COR-L47 (cell line): ENCODE results near the gene TPX2.

Experiments
- DNase-seq: peaks from one replicate; lab custom pipeline; 2025; lab: John Stamatoyannopoulos, UW

The TPX2 gene

DNA sequence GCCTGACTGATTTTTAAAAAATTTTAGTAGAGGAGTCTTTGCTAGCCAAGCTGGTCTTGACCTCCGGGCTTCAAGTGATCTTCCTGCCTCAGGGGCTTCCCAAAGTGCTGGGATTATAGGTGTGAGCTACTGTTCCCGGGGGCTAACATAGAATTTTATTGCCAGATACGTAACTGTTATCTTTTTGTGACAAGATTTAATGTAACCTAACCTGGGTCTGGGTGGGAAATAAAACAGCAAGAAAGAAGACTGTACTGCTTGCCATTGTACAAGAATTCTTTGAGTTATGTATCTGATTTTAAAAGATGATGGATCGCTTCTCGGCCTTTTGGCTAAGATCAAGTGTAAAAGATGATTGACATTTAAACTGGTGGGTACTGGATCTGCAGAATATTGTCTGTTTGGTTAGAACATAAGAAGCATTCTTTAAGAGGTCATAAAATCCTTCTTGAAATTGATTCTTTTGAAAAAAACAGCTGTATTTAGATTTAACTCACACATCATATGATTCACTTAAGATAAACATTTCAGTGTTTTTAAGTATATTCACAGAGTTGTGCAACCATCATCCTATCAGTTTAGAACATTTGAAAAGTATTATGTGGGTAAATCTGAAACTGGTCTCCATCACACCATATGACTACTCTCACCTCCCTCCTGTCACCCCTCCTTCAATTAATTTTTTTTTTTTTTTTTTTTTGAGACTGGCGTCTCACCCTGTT is 21.6 kb downstream of the TPX2 start:
- DNase-seq, result no peak

DNA sequence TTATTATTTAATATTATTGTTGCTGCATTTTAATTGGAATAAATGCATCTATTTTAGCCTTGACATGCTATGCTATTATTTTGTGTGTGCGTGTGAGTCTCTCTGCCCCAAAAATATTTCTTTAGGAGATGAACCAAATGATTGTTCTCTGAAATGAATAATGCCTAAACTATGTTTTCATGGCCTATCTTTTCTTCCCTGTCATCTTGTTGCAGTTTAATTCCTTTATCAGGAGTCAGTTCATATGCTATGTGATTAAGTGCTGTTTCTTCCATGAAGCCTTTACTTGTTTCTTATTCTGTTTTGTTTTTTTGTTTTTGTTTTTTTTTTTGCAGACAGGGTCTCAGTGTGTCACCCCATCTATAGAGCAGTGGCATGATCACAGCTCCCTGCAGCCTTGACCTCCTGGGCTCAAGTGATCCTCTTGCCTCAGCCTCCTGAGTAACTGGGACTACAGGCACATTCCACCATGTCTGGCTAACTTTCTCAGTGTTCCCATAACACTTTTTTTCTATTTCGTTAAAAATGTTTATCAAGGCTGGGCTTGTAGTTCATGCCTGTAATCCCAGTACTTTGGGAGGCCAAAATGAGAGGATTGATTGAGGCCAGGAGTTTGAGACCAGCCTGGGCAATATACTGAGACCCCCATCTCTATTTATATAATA is 25.7 kb downstream of the TPX2 start:
- no peak for DNase-seq

DNA sequence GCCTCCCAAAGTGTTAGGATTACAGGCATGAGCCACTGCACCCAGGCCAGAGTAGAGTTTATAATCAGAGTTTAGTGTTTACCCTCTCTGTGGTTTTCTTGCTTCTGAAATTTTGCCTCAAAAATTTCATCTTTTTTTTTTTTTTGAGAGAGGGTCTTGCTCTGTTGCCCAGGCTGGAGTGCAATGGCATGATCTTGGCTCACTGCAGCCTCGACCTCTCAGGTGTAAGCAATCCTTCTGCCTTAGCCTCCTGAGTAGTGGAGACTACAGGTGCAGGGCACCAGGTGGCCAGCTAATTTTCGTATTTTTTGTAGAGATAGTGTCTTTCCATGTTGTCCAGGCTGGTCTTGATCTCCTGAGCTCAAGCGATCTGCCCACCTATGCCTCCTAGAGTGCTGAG is 28.7 kb downstream of the TPX2 start:
- DNase-seq, result no peak

DNA sequence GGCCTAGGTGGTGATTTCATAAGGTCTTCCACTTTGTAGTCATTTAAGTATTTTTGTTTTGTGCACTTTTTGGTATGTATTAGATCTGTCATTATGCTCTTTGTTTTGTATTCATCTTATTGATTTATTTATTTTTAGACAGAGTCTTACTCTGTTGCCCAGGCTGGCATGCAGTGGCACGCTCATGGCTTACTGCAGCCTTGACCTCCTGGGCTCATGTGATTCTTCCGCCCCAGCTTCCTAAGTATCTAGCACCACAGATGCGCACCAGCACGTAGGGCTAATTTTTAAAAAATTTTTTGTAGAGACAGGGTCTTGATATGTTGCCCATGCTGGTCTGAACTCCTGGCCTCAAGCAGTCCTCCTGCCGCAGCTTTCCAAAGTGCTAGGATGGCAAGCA is 30.6 kb downstream of the TPX2 start:
- DNase-seq, result no peak

DNA sequence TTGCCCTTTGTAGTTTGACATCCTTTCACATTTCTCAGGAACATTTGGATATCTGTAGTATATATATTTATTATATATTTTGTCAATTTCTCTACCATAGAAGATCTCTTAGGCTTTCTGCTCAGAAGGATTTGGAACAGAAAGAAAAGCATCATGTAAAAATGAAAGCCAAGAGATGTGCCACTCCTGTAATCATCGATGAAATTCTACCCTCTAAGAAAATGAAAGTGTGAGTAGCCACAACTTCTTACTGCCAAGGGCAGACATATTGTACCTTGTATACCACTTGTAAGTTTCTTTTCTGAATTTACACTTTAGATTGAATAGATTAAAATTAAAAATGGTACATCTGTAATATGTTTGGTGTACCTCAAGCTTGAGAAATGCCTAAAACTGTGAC is 31.2 kb downstream of the TPX2 start:
- DNase-seq, result no peak

DNA sequence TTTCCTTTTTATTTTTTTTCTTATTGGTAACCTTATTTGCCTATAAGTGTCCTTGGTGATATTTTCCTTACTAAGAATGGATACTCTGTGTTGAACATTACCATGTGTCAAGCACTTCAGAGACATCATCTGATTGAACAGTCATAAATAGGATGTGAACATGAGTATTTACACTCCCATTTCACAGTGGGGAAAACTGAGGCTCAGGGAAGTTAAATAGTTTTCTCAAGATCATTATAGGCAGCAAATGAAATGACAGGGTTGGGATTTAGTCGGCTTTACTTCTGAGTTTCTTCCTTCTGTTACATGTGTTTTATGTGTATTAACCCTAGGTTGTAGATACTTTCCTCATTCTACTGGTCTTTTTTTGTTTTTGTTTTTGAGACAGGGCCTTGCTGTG is 35.3 kb downstream of the TPX2 start:
- no peak for DNase-seq

DNA sequence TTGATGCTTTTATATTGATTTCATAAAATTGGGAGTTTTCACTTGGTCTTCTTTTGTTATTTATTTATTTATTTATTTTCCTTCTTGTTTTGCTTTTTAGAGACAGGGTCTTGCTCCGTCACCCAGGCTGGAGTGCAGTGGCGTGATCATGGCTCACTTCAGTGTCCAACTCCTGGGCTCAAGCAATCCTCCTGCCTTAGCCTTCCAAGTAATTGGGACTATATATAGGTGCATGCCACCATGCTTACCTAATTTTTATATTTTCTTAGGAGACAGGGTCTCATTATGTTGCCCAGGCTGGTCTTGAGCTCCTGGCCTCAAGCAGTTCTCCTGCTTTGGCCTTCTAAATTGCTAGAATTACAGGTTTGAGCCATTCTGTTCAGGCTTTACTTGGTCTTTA is 41.7 kb downstream of the TPX2 start:
- DNase-seq, result no peak

DNA sequence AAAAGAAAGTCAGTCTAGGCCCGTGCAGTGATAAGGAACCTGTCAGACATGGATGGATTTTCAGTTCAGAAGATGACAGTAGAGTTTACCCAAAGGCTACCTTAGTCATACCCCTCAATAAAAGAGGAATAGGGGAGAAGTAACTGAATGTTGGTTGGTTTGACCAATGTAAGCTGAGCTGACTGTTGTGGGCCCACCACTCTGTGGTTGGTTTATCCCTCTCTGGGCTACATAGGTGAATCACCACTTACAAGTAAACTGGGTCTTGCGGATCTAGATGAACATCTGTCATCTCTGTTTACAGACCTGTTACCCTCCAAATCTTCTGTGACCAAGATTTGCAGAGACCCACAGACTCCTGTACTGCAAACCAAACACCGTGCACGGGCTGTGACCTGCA is 42.9 kb downstream of the TPX2 start:
- no peak for DNase-seq

DNA sequence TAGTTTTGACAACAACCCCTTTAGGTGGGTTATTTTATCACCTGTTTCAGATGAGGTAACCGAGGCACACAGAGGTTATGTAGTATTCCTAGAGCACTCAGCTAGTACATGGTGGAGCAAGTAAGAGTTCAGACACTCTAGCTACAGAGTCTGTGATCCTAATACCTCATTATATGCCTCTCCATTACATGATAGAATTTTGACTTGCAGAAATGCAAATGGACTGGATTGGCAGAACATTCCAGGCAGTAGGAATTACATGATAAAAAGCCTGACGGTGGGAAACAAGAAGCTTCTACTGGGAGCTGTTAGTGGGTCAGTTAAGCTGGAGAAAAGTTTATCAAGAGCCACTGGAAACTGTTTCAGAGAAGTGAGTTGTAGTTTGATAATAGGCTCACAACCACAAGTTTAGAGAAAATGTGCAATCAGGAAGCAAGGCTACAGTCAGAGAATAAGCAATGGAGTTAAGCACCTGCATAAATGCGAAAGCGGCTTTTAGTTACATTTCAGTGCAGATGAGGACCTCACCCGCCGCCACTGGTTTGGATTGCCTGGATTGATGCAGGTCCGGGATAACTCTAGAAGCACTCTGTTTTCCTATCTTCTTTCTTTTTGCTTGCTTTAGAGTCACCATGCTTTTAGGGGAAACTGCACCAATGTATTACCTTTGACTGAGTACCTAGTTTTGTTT is 45.4 kb downstream of the TPX2 start:
- no peak for DNase-seq

DNA sequence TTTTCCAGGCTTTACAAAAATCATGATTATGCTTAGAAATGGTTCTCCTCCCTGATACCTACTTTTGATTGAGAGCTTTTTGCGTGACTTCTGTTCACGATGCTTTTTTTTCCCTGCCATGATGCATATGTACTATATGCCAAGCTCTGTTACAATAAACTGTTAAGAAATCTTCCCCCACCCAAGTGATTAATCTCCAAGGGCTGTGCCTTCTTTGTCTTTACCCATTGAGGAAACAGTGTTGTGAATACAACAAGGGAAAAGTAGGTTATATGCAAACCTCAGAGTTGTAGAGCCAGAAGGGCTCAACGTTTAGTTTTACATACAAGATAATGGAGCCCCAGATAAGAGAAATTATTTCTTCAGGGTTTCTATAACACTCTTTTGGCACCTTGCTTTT is 46.0 kb downstream of the TPX2 start:
- DNase-seq, result no peak

DNA sequence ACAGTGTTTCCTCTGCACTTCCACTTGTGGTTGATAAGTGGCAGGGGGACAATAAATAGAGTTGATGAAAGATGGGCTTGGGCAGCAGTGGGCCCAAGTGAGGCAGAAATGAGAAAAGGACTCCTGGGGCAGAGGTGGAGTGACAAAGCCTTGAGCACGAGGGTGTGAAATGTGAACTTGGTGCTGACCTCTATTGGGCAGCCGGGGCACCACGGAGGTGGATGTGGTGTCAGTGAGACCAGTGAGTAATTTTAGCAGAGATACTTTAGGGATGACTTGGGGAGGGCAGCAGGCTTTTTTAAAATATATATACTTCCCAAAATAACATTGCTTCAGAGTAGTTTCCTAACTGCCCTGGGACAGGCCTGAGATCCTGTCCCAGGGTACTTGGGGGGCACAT is 49.5 kb downstream of the TPX2 start:
- no peak for DNase-seq

DNA sequence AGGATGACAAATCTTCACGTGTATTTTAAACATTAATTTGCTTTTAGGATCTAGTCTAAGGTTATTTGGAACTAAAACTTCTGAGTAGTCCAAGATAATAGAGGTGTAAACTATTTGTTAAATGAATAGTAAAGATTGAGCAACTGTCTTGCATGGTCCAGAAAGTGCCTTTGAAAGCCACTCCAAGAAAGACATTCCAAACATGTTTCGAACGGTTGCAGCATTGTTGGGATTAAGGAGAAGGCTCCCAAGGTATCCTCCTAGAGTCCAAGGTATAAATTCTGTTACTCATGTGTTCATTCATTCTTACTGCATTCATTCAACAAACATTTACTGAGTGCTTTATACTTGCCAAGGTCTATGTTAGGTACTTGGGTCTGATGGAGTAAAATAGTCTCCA is 51.3 kb downstream of the TPX2 start:
- no peak for DNase-seq

DNA sequence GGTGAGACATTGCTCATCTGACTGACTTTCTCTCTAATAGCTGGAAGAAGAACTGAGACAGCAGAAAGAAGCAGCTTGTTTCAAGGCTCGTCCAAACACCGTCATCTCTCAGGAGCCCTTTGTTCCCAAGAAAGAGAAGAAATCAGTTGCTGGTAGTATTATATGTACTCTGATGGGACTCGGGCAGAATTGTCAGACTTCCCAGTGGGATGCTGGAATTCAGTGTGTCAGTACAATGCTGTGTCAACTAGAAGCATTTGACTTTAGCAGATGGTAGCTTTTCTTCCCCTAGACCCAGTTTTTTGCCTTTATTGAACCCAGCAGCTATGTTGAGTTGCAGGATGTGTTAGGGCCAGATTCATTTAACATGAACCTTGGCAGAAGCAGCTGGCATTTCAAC is 58.3 kb downstream of the TPX2 start:
- no peak for DNase-seq

DNA sequence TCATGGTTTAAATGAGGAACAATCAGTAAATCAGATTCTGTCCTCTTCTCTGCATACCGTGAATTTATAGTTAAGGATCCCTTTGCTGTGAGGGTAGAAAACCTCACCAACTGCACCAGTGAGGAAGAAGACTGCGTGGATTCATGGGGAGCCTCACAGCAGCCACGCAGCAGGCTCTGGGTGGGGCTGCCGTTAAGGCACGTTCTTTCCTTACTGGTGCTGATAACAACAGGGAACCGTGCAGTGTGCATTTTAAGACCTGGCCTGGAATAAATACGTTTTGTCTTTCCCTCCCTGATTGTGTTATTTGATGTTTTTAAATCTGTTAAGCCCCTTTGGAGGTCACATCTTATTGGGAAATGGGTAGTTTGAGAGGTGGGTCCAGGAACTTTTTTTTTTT is 62.4 kb downstream of the TPX2 start:
- no peak for DNase-seq

DNA sequence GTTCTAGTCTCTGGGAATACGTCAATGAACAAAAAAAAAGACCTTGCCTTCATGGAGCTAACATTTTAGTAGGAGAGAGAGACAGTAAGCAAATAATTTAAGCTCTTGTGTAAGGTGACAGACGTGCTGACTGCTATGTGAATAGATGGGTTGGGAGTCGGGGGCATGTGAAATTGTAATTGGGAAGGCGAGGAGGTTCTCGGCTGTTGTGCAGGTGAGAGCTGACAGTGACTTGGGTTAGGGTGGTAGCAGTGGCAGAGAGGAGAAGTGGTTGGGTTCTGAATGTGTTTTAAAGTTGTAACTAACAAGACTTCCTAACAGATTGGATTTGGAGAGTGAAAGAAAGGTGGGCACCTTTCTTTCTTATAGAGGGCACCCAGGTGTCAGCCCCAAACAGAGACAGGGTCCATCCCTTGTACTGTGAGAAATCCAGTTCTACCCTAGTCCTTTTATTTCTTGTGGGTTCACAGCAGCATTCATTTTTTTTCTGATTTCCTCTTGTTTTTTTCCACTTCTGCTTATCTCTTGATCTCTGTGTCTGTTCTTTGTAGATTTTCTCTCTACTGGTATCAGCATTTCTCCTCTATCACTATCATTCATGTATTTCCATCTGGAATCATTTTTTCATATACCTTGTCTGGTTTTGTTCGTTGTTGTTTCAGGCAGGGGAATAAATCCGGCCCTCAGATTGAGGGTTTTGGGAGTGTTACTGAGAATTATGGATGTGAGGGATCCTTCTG is 64.6 kb downstream of the TPX2 start:
- no peak for DNase-seq

DNA sequence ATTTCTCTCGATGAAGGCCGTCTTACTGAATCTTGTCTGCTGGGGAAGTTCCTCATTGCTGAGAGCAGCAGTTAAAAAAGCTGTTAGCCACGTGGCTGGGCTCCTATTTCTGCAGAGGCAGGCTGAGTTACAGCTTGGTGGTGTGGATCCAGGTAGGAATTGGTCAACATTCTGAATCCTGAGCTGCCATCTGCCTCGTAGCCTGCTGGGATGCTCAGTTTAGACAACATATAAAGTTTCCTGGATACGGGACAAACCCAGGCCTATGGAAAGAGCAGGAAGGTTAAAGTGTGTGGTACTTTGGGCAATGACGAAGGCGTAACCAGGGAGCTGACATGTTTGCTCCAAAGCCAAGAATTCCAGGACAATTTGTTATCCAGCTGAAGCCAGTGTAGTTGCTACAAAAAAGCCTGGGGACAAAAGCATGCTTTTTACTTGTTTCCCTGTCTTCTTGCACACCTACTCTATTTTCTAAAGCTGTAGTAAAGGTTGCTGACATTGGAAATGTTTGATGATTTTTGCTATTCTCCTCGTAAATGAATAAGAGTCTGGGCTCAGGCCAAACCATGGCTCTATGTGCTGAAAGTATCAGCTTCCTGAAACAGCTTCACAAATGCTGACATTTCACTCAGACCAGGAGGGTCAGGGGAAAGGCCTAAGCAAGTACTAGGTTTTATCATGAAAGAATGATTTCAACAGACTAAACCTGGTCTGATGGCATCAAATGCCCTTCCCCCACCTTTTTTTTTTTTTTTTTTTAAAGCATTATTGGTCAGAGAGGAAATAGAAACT is 67.7 kb downstream of the TPX2 start:
- no peak for DNase-seq

DNA sequence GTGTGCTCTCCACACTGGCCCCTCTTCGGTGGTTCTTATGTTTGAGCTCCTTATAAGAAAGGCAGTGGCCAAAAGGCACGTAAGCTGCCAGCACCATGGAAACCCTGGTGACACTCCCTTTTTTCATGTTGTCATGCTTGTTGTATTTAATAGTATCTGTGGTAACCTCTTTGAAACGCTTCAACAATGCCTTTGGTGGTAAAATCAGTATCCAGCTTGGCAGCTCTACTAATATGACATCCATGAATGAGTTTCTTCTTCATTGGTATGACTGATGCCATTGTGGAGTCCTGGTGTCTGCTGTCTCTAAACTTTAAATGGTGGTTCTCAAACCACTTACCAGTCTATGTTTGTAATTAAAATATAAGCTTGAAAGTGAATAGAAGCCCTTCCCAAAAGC is 69.4 kb downstream of the TPX2 start:
- DNase-seq, result no peak

DNA sequence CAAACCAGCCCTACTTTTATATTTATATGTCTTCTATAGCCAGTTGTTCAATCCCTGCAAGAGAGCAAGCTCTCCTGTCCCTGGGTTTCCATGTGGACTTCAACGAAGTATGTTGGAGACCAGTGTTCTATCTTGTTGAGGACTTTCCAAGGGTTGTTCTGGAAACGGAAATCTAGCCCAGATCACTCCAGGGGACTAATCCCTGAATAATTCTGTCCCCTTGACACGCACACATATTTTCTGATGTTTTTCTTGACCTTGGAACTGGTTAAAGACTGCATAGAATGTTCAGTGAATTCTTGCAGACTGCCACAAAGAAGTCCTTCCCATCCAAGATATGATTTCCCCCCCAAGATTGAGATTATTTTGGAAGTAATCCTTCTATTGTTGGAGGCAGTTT is 70.6 kb downstream of the TPX2 start:
- no peak for DNase-seq

DNA sequence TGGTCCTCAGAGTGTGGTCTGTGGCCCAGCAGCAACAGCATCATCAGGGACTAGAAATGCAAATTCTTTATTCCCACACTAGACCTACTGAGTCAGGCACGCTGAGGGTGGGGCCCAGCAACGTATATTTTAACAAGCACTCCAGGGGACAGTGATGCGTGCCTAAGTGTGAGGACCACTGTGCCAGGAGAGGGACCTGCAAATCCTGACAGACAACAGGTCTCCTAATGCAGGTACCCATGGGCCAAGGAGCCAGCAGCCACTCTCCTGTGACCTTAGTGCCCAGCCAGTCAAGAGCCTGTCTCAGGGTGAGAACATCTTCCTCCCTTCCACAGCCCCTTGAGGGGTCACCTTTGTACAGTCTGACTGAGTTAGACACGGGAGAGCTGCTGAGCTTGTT is 72.1 kb downstream of the TPX2 start:
- DNase-seq, result no peak

DNA sequence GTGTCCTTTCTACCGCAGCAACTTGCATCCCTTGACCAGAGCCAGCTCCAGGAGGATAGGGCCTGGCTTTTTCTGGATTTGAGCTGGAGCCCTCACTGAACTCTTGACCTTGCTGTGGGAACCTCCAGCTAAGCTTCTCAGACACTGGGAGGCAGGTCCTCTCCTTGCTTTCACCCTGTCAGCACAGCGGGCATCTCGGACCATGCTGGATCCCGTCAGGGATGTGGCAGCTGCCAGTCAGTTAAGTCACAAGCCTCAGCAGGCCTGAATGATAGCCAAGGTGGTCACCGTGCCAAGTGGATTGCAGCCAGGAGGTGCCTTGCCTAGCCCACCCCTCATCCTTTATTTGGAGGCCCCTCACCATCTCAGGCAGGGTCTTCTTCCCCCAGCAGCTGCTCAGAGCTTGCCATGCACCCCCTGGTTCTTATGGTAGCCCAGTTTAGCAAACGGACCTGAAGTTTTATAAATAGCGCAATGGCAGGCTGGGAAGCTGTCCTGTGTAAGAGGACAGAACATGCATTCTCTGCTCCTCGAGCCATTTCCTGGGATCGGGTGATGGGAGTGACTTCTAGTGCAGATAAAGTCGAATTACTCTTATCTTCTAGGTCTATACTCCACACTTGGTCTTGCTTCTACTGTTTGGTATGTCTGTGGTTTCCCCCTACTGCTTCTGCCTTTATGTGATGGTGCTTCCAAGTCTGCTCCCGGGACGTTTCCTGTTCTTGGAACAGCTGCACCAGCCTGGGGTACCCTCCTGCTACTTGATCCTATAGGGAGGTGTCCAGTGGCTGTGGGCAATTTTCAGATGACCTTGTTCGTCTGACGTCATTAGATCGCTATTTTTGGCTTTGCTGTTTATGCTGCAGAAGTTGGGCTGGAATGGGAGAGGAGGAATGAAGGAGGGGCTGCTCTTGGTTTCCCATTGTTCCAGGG is 73.0 kb downstream of the TPX2 start:
- DNase-seq, result no peak

DNA sequence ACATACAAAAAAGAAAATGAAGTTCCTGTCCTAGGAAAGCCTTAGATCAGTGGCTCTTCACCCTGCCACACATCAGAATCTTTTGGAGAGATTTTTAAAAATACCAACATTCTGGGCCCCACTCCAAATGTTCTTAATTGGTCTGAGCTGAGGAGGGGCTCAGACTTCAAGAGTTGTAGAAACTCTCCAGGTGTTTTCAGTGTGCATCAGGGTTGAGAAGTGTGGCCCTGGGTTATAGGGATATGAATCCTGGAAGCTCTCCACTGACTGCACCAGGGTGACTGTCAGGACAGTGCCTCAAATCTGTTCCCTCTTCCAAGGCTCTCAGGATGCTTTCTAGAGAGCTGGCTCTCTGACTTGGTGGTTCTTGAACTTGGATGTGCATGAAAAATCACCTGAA is 74.5 kb downstream of the TPX2 start:
- DNase-seq, result no peak
